Activated naive CD8-positive, alpha-beta T cell treated with anti-CD3 and anti-CD28 coated beads, Interleukin-2, amount 50 U/mL, for 24 hours (primary cell): ENCODE data around the gene AUH.

Experiments
- ATAC-seq: fragments of 150-1000 bp; cut with Tn5 transposase; one replicate; pipeline ENCODE4 v1.10.0; 2021
- DNase-seq: peaks from one replicate; pipeline ENCODE4 v3.0.0; 2021
- H3K27ac Mint-ChIP-seq: one replicate; pipeline ENCODE4 v1.8.0; 2021; ENCODE audit warnings: mild to moderate bottlenecking, mixed read lengths
- H3K27me3 Mint-ChIP-seq: one replicate; pipeline ENCODE4 v1.8.0; 2021; ENCODE audit warnings: mixed read lengths
- H3K36me3 Mint-ChIP-seq: one replicate; pipeline ENCODE4 v1.8.0; 2021; ENCODE audit warnings: low read depth, mixed read lengths
- H3K4me1 Mint-ChIP-seq: one replicate; pipeline ENCODE4 v1.8.0; 2021; ENCODE audit warnings: mixed read lengths
- H3K4me3 Mint-ChIP-seq: one replicate; pipeline ENCODE4 v1.8.0; 2021; ENCODE audit warnings: mild to moderate bottlenecking, moderate library complexity, mixed read lengths
- H3K9me3 Mint-ChIP-seq: one replicate; pipeline ENCODE4 v1.8.0; 2021; ENCODE audit warnings: mixed read lengths

AUH gene

DNA sequence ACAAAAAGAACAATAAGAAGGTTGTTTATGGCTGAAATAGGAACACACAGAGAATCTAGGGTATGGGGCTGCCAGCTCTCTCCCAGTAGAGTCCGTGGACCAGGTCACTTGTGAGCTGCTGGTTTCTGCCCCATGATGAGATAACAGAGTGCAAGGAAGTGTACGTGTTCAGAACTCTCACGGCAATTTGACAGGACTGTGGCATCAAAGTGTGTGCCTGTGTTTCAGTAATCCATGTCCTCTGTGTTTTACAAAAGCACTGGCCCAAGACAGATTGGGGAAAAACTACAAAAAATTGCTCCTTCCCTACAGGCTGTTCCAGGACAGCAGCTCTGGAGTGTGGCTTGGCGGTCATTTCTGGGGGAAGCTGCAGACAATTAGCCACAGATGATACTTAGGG is 184.6 kb downstream of the AUH start:
- peaks cover 72% of the 10 kb centered on the region for H3K4me1 Mint-ChIP-seq
- H3K9me3 Mint-ChIP-seq: peaks cover 16% of the 10 kb centered on the region

DNA sequence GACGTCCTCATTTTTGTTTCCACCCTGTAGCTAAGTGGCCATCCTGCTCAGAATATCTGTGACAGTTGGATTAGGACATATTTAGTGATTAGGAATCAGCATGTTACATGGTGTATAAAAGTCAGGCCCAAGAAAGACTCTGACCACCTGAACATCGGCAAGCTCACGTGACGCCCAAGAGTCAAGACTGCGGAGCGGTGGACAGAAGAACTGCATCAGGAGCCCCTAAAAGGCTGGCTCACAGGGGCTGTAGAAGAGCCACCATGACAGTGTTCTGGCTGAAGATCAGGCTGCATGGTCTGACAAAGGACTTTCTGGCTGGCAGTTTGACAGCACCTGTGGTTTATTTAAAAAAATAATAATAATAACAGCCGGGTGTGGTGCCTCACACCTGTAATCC is 185.3 kb downstream of the AUH start:
- Mint-ChIP-seq H3K27ac (peak overlapping the region; percentile 98), H3K9me3 (peaks cover 22% of the 10 kb centered on the region), H3K27me3 (no peaks in the 10 kb centered on the region), H3K36me3 (peaks cover 16% of the 10 kb centered on the region), H3K4me3 (no peak overlapping the region), H3K4me1 (peaks cover 72% of the 10 kb centered on the region)
- peak; percentile 8 for DNase-seq
- no peak for ATAC-seq

More for the DNA sequence above, 184.6 kb downstream of the AUH start:
- Mint-ChIP-seq H3K36me3 (peaks cover 9% of the 10 kb centered on the region), H3K4me3 (peak overlapping the region; percentile 57), H3K27me3 (no peaks in the 10 kb centered on the region), H3K27ac (peak overlapping the region; percentile 98)
- DNase-seq (peak; percentile 8), ATAC-seq (no peak)

DNA sequence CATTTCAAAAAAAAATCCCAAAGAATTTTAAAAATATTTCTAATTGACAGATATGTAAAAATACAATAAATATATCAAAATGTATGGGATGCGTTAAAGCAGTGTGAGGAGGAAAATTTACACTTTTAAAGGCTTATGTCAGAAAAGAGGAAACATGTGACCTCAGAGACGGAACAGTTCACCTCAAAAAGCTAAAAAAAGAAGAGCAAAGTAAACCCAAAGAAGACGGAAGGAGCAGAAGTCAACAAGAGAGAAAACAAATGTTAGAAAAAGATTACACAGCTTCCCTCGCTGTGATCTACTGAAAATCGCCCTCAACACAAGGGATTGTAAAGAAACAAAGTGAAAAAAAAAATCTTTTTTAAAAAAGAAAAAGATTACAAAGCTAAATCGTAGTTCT is 186.9 kb downstream of the AUH start:
- peaks cover 26% of the 10 kb centered on the region for H3K36me3 Mint-ChIP-seq
- DNase-seq: no peak
- peak overlapping the region; percentile 61 for H3K4me3 Mint-ChIP-seq
- H3K4me1 Mint-ChIP-seq: peaks cover 69% of the 10 kb centered on the region
- H3K27ac Mint-ChIP-seq: peak overlapping the region; percentile 94
- H3K9me3 Mint-ChIP-seq: peaks cover 37% of the 10 kb centered on the region
- no peak for ATAC-seq
- no peaks in the 10 kb centered on the region for H3K27me3 Mint-ChIP-seq

DNA sequence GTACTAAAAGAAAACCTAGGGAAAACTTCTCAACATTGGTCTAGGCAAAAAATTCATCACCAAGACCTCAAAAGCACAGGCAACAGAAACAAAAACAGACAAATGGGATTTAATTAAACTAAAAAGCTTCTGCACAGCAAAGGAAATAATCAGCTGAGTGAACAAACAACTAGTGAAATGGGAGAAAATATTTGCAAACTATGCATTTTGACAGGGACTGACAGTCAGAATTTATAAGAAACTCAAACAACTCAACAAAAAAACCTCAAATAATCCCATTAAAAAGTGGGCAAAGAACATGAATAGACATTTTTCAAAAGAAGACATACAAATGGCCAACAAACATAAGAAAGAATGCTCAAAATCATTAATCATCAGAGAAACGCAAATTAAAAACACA is 189.4 kb downstream of the AUH start:
- H3K27ac Mint-ChIP-seq: no peak overlapping the region
- H3K4me1 Mint-ChIP-seq: peaks cover 49% of the 10 kb centered on the region
- peaks cover 26% of the 10 kb centered on the region for H3K36me3 Mint-ChIP-seq
- no peaks in the 10 kb centered on the region for H3K27me3 Mint-ChIP-seq
- ATAC-seq: no peak
- peaks cover 40% of the 10 kb centered on the region for H3K9me3 Mint-ChIP-seq
- no peak overlapping the region for H3K4me3 Mint-ChIP-seq
- no peak for DNase-seq

DNA sequence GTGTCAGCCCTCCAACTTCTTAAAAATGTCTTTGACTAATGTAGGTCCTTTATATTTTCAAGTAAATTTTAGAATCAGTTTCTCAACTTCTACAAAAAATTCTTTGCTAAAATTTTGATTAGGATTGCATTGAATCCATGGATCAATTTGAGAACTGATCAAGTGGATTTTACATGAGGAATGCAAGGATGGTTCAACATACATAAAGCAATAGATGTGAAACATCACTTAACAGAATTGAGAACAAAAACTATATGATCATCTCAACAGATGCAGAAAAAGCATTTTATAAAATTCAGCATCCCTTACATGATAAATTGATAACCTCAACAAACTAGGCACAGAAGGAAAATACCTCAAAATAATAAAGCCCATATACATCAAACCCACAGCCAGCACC is 190.8 kb downstream of the AUH start:
- Mint-ChIP-seq H3K27me3 (no peaks in the 10 kb centered on the region), H3K27ac (no peak overlapping the region), H3K36me3 (peaks cover 26% of the 10 kb centered on the region), H3K9me3 (peaks cover 40% of the 10 kb centered on the region), H3K4me3 (no peak overlapping the region), H3K4me1 (peaks cover 39% of the 10 kb centered on the region)
- no peak for ATAC-seq
- DNase-seq: no peak

DNA sequence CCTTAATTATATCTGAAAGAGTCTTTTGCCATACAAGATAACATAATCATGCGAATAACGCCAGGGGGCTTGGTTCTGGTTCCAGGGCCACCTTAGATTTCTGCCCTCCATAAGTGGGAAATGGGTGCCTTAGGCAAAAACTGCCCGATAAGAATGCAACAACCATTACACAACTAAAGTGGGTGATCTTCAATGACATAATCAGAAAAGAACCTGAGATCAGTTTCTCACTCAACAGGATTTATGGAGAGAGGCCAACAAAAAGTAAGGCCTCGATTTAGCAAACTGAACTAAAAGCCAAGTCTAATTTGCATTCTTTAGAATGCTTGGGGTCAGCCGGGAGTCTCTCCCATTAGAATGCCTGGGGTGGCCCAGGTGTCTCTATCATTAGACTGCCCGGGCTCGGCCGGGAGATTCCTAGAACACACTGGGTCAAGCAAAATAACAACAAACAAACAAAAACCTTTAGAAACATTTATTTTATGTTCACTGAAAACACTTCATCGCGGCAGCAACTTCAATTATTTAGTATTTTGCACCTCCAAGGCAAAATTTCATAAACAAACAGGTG is 194.8 kb downstream of the AUH start:
- H3K27me3 Mint-ChIP-seq: no peaks in the 10 kb centered on the region
- peaks cover 23% of the 10 kb centered on the region for H3K9me3 Mint-ChIP-seq
- H3K36me3 Mint-ChIP-seq: peaks cover 15% of the 10 kb centered on the region
- peaks cover 45% of the 10 kb centered on the region for H3K4me1 Mint-ChIP-seq
- DNase-seq (no peak), ATAC-seq (no peak)
- no peak overlapping the region for H3K27ac Mint-ChIP-seq
- no peak overlapping the region for H3K4me3 Mint-ChIP-seq

DNA sequence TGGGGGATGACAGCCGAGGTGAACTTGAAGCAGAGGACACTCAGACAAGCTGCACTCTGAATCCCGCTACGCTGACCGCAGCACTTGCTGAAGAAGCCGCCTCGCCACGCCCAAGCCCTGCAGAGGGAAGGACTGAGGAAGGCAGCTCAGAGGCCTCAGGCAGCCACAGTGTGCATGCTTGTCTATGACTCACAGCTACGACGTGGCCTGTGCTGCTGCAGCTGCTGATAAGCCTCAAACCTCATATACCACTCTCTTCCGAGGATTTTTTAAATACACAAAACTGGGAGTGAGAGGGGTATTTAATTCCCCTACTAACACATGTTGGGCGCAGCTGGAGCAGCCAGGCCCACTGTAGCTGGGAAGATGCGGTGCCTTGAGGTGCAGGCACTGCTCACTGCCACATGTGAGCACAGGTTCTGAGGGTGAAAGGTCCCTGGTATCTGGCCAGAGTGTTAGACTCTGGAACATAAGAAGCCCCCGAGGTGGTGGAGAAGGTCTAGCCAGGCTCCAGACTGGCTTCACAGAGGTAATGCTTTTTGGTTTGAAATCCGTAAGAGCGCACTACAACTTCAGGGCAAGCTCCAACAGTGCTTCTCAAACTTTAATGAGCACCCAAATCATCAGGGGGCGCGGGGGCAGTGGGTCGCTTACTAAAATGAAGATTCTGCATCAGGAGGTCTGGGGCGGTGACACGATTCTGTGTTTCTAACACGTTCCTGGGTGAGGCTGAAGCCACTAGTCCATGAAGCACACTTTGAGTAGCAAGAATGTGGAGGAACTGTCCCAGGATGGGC is 196.8 kb downstream of the AUH start:
- Mint-ChIP-seq H3K36me3 (no peaks in the 10 kb centered on the region), H3K27me3 (no peaks in the 10 kb centered on the region), H3K9me3 (peaks cover 5% of the 10 kb centered on the region), H3K4me3 (peak overlapping the region; percentile 77), H3K4me1 (peaks cover 56% of the 10 kb centered on the region), H3K27ac (peak overlapping the region; percentile 92)
- ATAC-seq (peak; percentile 92), DNase-seq (peak; percentile 87)
